ENCODE measurements around the gene VENTX.

Gene VENTX

DNA sequence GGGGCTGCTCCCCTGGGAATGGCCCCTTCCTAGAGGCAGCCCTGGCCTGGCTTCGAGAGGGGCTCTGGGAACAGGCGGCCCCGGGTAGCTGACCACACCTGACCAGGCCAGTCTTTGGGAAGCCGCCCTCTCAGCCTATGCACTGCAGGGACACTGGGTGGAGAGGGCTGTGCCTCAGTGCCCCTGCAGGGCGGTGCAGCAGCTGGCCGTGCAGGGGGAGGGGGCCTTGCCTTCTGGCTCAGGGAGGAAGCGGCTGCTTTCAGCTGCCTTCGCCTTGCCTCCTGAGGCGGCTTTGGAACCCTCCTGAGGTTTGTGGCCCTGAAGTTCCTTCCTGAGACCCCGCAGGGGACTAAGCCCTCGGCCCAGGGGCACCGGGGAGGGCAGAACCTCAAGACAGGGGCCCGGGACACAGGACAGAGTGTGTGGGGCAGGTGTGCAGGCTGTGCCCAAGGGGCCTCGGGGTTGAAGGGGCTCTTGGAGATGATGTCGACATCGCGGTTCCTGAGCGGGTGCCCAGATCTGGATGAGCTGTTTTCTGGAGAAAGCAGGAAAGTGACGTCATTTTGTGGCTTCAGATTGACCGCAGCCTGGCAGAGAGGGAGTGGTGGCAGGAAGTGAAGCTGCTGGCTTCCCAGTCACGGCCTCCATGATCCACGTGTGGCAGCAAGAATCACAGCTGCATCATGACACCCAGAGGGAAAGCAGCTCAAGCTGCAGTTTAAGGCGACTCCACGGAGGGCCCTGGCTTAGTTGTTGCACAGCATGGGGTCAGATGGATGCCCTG is 21.4 kb downstream of the VENTX start:
- TF ChIP-seq, protein P1, sequence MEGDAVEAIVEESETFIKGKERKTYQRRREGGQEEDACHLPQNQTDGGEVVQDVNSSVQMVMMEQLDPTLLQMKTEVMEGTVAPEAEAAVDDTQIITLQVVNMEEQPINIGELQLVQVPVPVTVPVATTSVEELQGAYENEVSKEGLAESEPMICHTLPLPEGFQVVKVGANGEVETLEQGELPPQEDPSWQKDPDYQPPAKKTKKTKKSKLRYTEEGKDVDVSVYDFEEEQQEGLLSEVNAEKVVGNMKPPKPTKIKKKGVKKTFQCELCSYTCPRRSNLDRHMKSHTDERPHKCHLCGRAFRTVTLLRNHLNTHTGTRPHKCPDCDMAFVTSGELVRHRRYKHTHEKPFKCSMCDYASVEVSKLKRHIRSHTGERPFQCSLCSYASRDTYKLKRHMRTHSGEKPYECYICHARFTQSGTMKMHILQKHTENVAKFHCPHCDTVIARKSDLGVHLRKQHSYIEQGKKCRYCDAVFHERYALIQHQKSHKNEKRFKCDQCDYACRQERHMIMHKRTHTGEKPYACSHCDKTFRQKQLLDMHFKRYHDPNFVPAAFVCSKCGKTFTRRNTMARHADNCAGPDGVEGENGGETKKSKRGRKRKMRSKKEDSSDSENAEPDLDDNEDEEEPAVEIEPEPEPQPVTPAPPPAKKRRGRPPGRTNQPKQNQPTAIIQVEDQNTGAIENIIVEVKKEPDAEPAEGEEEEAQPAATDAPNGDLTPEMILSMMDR (IDR thresholded peaks at IDR 0.05; ENCODE audit: insufficient read depth, low read length, missing control alignments) = no peak
- DNase-seq (ENCODE audit: low read depth, low spot score) = peak; percentile 93
- no peak overlapping the region for H3K4me3 ChIP-seq (ENCODE audit: low read depth, low read length)
- CTCF ChIA-PET = interaction anchor here (0.7 to 3.3 kb wide), 3 partner anchors 13 to 71 kb away, joined by 3 to 10 read pairs (median 3); no protein-coding TSS in a partner anchor
- POLR2A ChIA-PET = interaction anchor here (1.6 kb wide), 1 partner anchor 34 kb away, joined by 4 read pairs; no protein-coding TSS in a partner anchor

DNA sequence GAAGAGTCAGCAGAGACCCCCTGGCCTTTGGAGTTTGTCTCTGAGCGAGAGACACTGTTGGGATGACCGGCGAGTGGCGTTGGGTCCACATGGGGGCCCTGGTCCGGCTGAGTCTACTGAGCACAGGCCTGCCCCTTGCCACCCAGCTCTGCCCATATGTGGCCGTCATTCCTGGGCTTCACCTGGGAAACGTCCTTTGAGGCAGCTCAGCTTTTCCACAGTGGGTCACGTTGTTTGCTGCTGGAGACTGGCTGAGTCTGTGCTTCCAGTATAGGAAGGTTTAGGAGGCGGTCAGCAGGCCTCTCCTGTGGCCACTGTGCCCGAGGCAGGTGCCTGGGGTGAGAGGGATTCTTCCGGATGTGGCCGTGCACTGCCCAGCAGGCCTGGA is 21.9 kb downstream of the VENTX start:
- TF ChIP-seq, protein P1 (IDR thresholded peaks at IDR 0.05; ENCODE audit: insufficient read depth, low read length, missing control alignments) = no peak
- POLR2A ChIA-PET = interaction anchor here (1.6 kb wide), 1 partner anchor 34 kb away, joined by 4 read pairs; no protein-coding TSS in a partner anchor
- no peak for DNase-seq (ENCODE audit: low read depth, low spot score)
- no peak overlapping the region for H3K4me3 ChIP-seq (ENCODE audit: low read depth, low read length)
- CTCF ChIA-PET = interaction anchor here (3.3 kb wide), 1 partner anchor 70 kb away, joined by 10 read pairs; no protein-coding TSS in a partner anchor

DNA sequence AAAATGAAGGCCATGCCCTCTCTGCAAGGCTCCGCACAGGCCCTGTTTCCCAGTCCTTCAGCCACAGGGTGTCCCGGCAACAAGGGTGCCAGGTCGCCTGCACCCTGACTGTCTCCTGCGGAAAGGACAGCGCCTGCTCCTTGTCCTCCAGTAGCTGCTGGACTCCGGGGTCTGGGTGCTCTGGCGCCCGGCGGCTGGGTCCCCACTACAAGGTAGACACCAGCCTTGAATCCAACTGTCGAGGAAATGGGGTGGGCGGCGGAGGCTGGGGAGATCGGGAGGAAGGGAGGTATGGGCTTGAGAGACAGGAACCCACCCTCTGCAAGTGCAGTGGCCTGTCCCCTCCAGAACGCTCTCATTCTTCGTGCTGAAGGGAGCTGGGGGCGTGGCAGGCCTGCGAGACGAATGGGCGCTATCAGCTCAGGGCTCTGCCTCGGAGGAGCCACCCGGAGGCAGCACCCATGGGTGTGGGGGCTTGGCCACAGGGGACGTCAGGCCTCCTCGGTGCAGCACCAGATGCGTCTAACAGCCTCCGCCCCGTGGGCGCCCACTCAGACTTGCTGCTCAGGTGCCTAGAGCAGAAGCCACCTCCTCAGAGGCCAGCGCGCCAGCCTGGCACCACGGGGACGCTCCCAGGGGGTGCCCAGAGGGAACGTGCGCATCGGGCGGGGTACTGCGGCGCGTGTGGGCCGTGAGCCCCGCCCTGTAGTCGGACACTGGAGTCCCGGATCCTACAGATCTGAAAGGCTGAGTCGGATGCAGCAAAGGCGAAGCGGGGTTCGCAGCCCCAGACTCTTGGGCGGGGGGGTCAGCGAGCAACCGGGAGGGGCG is 23.5 kb downstream of the VENTX start:
- H3K4me3 ChIP-seq (ENCODE audit: low read depth, low read length) = peak overlapping the region; percentile 58
- no peak for DNase-seq (ENCODE audit: low read depth, low spot score)
- TF ChIP-seq, protein P1 (IDR thresholded peaks at IDR 0.05; ENCODE audit: insufficient read depth, low read length, missing control alignments) = no peak
- CTCF ChIA-PET = no interaction called here
- POLR2A ChIA-PET = no interaction called here

DNA sequence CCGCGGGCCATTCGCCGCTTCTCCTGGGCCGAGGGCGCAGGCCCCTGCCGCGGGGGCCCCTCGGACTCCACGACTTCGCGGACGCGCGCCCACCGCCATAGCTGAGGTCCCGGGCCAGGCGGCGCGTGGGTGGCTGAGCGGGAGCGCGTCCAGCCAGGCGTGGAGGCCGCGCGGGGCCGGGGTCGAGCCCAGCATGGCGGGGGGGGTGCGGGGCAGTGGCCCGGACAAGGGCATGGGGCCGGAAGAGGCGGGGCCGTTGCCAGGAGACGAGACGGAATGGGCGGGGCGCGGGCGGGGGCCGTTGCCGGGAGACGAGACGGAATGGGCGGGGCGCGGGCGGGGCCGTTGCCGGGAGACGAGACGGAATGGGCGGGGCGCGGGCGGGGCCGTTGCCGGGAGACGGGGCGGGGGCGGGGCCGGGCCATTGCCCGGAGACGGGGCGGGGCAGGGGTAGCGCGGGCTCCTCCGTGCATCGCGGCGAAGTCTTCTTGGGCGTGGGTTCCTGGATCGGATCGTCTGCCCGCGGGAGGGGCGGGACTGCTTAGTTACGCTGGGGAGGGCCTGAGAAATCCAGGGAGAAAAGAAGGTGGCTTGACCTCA is 24.2 kb downstream of the VENTX start:
- no peak for DNase-seq (ENCODE audit: low read depth, low spot score)
- TF ChIP-seq, protein P1 (IDR thresholded peaks at IDR 0.05; ENCODE audit: insufficient read depth, low read length, missing control alignments) = no peak
- ChIA-PET CTCF (no interaction called here), POLR2A (no interaction called here)
- H3K4me3 ChIP-seq (ENCODE audit: low read depth, low read length) = peak overlapping the region; percentile 58

DNA sequence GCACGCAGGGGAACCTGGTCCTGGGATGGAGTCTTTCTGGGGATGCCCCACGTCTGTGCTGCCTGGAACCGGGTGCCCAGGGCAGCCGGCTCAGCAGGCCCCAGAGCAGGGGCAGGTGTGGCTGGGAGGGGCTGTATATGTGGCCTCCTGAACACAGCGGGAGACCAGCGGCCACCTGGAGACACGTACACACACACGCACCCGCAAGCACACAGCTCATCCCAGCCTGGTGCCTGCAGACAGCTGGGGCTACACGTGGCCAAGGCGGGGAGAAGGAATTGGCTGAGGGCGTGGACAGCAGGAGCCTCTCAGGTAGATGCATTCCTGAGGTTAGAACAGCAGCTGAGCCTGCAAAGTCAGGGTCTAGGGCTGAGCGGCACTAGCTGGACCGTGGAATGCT is 25.0 kb downstream of the VENTX start:
- H3K4me3 ChIP-seq (ENCODE audit: low read depth, low read length) = no peak overlapping the region
- no peak for DNase-seq (ENCODE audit: low read depth, low spot score)
- POLR2A ChIA-PET = no interaction called here
- CTCF ChIA-PET = interaction anchor here (1.3 to 1.7 kb wide), 2 partner anchors 12 to 45 kb away, joined by 3 to 7 read pairs; no protein-coding TSS in a partner anchor
- TF ChIP-seq, protein P1 (IDR thresholded peaks at IDR 0.05; ENCODE audit: insufficient read depth, low read length, missing control alignments) = no peak
